ENCODE data around the gene SOX6. TPM values are rescaled to one million over a fixed set of nuclear protein-coding genes. Genes with fewer than 3 reads are reported as not detected.

SOX6 gene
- total RNA-seq, 2 donors from 2014 or later: 13.6 to 19.8 TPM

GRCh38 chr11:16372355-16372754 lies 16.0 kb upstream of the SOX6 start:
- DNase-seq (no peak), ATAC-seq (no peak)
- intact Hi-C loops (cut with DNase I): no loop called here

DNA sequence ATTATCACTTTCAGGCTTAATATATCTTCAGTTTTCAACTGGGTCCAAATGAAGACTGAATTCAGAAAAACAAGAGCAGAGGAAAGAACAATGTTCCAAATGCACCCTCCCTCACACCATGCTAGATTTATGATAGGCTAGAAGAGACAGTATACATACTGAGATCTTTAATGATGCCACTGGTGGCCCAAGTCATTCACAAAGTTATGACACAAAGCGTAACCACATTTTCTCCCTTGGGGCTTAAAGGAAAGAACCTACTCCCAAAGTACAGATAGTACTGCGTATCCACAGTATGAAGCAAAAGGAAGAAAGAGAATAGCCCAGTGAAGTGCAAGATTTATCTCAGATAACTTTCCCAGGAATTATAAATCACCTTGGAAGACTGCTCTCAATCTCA lies 10.9 kb upstream of the SOX6 start:
- DNase-seq (no peak), ATAC-seq (no peak)
- intact Hi-C loops (cut with DNase I): no loop called here

DNA sequence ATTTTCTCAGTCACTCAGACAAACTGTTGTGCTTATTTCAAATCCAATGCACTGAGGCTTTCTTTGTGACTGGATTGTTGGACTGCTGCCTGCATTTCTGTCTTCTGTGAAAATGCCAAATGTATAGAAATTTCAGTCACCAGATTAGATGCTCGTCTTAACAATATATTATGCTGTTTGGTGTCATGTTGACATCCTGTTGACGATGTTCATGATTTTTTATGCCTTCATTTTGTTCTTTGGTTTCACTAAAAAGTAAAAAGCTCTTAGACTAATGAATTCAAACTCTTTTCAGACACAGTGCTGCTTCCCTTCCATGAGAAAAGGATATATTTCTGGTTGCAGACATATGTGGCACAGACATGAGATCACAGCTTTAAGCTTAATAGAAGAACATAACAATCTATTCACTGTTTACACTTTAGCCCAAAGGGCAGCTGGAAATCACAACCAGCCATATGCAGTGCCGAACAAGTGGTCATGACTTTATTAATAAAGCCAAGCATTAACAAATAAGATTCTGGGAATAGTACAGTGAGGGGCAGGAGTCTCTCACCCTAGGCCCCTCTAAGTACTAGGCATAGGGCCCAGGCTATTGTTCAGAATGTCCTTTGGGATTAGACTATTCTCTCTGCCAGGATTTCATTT lies 9.4 kb upstream of the SOX6 start:
- ATAC-seq (no peak), DNase-seq (no peak)
- intact Hi-C loops (cut with DNase I): no loop called here

GRCh38 chr11:16364254-16364653 lies 7.9 kb upstream of the SOX6 start:
- ATAC-seq: no peak
- DNase-seq: no peak
- intact Hi-C loops (cut with DNase I): no loop called here

- intact Hi-C loops (cut with DNase I): no loop called here
- ATAC-seq: no peak
- no peak for DNase-seq
These were observed 7.4 kb upstream of the SOX6 start for GRCh38 chr11:16363706-16364105.

GRCh38 chr11:16361108-16361865 lies 4.9 kb upstream of the SOX6 start:
- intact Hi-C loops (cut with DNase I): no loop called here

GRCh38 chr11:16359369-16359768 lies 3.0 kb upstream of the SOX6 start:
- intact Hi-C loops (cut with DNase I): loop anchor here in 1 of 2 donors (10.0 kb wide), 1 partner anchor 245 kb away; no protein-coding TSS in a partner anchor
- ATAC-seq (no peak), DNase-seq (no peak)

More at GRCh38 chr11:16361108-16361865, 4.9 kb upstream of the SOX6 start:
- DNase-seq (no peak), ATAC-seq (no peak)

DNA sequence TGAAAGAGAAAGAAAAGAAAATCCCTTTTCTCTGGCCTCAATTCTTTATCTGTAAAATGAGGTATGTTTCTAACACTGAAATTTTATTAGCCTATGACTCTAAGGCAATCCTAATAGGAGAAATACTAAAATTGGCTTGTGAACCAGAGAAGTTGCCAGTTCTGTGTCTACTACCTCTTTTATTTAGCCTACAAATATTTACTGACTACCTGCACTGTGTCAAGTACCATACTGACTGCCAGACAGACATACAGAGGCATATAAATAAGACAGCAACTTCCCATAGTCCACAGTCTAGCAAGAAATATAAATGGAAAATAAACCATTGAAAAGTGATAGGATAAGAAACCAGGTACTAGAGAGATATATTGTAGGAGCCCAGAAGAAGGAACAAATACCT lies 2.4 kb upstream of the SOX6 start:
- DNase-seq: no peak
- ATAC-seq: no peak
- intact Hi-C loops (cut with DNase I): loop anchor here in 1 of 2 donors (10.0 kb wide), 1 partner anchor 246 kb away; no protein-coding TSS in a partner anchor

DNA sequence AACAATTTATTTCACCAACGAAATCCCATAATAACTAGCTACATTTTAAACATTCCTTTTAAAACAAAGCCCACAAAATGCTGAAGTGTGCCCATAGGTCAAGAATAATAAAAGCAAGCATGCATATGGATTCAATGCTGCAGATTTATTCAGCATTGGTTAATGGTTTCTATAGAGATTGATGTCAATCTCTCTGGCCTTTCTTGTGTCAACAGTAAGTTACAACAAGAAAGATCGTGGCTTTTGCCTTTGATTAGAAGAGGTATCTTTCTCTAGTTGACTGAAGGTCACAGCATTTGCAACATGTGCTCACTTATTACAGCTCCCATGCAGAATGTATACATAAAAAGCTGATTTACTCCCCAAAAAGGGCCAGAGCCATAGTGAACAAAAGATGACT lies 1.4 kb upstream of the SOX6 start:
- no peak for DNase-seq
- intact Hi-C loops (cut with DNase I): loop anchor here in 1 of 2 donors (10.0 kb wide), 1 partner anchor 247 kb away; no protein-coding TSS in a partner anchor
- ATAC-seq: no peak

- ATAC-seq (peak; percentile 89 to 93), DNase-seq (peak; percentile 31)
- intact Hi-C loops (cut with DNase I): loop anchor here in 1 of 2 donors (10.0 kb wide), 1 partner anchor 248 kb away; no protein-coding TSS in a partner anchor
These were observed 531 bp upstream of the SOX6 start for GRCh38 chr11:16356761-16357393.

DNA sequence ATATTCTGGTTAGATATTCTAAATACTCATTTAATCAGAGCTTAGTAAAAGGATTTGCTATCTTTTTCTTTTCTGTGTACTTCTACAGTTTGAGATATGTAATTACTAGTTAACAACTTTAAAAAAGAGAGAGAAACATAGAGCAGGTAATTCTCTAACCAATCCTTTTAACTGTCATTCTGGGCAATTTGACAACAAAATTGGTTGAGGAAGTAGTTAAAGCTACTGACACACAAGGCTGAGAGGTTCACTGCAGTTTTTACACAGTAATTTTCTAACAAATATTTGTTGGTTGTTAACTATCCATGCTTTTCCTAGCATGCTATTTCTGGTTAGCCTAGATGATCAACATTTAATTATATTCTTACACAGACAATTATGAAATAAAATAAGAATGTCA lies 3.6 kb downstream of the SOX6 start:
- intact Hi-C loops (cut with DNase I): loop anchor here in 1 of 2 donors (10.0 kb wide), 1 partner anchor 252 kb away; no protein-coding TSS in a partner anchor
- no peak for ATAC-seq
- no peak for DNase-seq

GRCh38 chr11:16350125-16350524 lies 6.2 kb downstream of the SOX6 start:
- no peak for ATAC-seq
- DNase-seq: no peak
- intact Hi-C loops (cut with DNase I): loop anchor here in 1 of 2 donors (10.0 kb wide), 1 partner anchor 255 kb away; no protein-coding TSS in a partner anchor

DNA sequence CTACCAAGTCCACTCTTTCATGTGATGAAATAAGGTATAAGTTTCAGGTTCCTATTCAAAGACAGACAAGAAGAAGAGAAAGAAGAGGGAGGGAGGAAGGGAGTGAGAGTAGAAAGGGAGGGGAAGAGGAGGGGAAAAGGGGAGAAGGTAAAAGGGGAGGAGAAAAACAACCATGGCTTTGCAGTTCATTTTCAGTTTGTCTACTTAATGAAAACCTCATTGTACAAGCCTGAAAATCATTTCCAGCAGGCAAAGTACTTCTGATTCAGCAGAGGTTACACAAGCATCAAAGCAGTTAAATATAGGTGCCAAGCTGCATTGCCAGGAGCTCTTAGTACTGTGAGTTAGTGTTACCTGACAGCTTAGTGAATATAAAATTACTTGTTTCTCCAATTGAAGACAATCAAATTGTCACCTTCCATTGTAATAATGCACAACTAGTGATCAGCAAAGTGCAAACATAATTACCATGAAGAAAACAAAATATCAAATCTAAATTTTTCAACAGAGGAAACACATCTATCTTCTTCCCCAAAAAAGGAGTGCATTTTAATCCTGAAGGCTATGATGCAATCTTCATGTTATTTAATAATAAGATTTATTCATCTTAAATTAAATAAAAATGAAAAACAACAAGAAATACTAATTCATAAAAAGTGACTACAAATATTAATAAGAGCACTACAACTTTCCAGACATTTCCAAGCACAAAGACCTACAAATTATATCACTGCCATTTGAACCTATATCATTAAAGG lies 8.2 kb downstream of the SOX6 start:
- intact Hi-C loops (cut with DNase I): no loop called here
- DNase-seq (no peak), ATAC-seq (peak in 1 of 2 donors; percentile 73)

- ATAC-seq (peak in 1 of 2 donors; percentile 62), DNase-seq (no peak)
- intact Hi-C loops (cut with DNase I): no loop called here
These were observed 9.4 kb downstream of the SOX6 start for GRCh38 chr11:16346975-16347374.

- DNase-seq (no peak), ATAC-seq (no peak)
- intact Hi-C loops (cut with DNase I): no loop called here
These were observed 14.5 kb downstream of the SOX6 start for GRCh38 chr11:16341853-16342252.

GRCh38 chr11:16338393-16338792 lies 18.0 kb downstream of the SOX6 start:
- intact Hi-C loops (cut with DNase I): no loop called here
- ATAC-seq: no peak
- DNase-seq: no peak

- no peak for ATAC-seq
- DNase-seq: no peak
- intact Hi-C loops (cut with DNase I): no loop called here
These were observed 18.7 kb downstream of the SOX6 start for GRCh38 chr11:16337421-16338213.

GRCh38 chr11:16336721-16337120 lies 19.6 kb downstream of the SOX6 start:
- ATAC-seq: no peak
- intact Hi-C loops (cut with DNase I): no loop called here

More at GRCh38 chr11:16336721-16337120, 19.6 kb downstream of the SOX6 start:
- DNase-seq: no peak

Data from left cardiac atrium (tissue), 4 donors.